Peyer's patch (tissue), 4 donors: ENCODE results near the gene USP8. TPM values are rescaled to one million over a fixed set of nuclear protein-coding genes. Genes with fewer than 3 reads are reported as not detected.
"Not testable (repeated sequence)": the region's sequence is repeated elsewhere in the genome, so short reads cannot be mapped to it uniquely, and the experiment has no call there.

Source experiments
- DNase-seq, 3 donors: peaks; one replicate each; pipeline ENCODE4 v3.0.0-alpha.2; 2017 to 2019
- H3K27ac ChIP-seq, 4 donors: fragments of 200-600 bp; sonication (generic); one replicate each; pipeline ENCODE4 v1.5.1; 2016 to 2019
- H3K27me3 ChIP-seq, 2 donors: fragments of 200-600 bp; sonication (generic); one replicate each; pipeline ENCODE4 v1.5.1; 2019
- H3K36me3 ChIP-seq, 3 donors: fragments of 200-600 bp; sonication (generic); one replicate each; pipeline ENCODE4 v1.5.1; 2016 to 2019
- H3K4me1 ChIP-seq, 4 donors: fragments of 200-600 bp; sonication (generic); one replicate each; pipeline ENCODE4 v1.5.1; 2016 to 2019
- H3K4me3 ChIP-seq, 4 donors: fragments of 200-600 bp; sonication (generic); 1 replicate in 3 of 4; 2 replicates in 1 of 4; pipeline ENCODE4 v1.5.1; 2016 to 2019; ENCODE audit warnings: mild to moderate bottlenecking in 1 of 4
- H3K9me3 ChIP-seq, 4 donors: fragments of 200-600 bp; sonication (generic); one replicate each; pipeline ENCODE4 v1.5.1; 2016 to 2019; ENCODE audit warnings: mild to moderate bottlenecking in 1 of 4
- POLR2A ChIP-seq, 2 donors: fragments of 450-650 bp; IDR thresholded peaks; one replicate each; pipeline ENCODE4 v1.5.1; 2017; ENCODE audit warnings: antibody characterized with exemption in 2 of 2, mild to moderate bottlenecking in 2 of 2, moderate library complexity in 2 of 2
- total RNA-seq, 4 donors: library from RNA; depleted of rRNA; stranded (reverse); fragments of >200 nt; gene quantifications; one replicate each; pipeline ENCODE4 v1.1.0, GENCODE V29; 2016
- TF ChIP-seq, protein P1 (sequence below), 6 experiments: fragments of 450-650 bp in 4 of 6; fragments of 200-600 bp in 2 of 6; sonication (generic) in 1 of 6; IDR thresholded peaks; one replicate each; pipeline ENCODE4 v1.5.1; 2017 to 2019; ENCODE audit warnings: antibody characterized with exemption in 6 of 6, mild to moderate bottlenecking in 3 of 6, moderate library complexity in 1 of 6

Gene USP8
- total RNA-seq = 100 to 1,000 TPM in 1 of 4 donors, 10 to 100 TPM in 3; 49.9 to 130 (median 57.1) TPM

DNA sequence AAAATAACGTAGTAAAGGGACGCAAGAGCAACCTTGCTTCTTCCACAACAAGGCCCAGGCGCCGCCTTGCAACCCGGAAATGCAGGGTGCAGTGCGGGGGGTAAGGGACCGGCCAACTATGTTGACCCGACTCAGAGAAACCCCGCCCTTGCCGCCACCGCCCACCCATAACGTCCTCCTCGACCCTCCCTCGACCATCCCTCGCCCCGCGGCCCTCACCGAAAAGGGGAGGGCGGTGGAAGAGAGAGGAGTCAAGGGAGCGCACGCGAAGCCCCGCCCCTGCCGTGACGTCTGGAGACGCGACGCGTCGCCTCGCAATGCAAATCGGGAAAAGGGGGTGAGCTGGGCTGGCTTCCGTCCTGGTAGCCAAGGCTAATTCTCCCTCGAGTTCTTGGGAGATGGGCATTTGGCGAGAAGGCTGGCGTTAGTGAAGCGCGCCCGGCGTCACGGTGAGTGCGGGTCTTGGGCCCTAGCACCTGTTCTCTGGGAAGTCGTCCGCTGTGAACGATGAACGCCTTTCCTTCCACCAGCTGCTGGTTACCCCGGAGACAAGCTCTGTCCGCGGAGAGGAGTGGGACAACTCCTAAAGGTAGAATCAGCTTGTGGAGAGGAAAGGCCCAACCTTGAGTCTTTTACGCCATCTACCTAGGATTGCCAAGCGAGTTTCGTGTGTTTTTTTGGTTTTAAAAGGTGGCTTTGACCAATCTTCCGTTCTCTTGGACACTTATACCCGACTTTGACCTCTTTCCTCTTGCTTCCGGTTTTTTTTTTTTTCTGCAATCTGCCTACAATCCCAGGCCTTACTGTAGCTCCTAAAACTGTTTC, at the start of gene USP8:
Gene USP8 (plus strand): TSS at position 340 of the 825 bp plus-strand sequence. CDS start 14,669 bp downstream, outside the sequence.
- H3K9me3 ChIP-seq = no peaks in the 10 kb centered on the region
- H3K27me3 ChIP-seq = no peaks in the 10 kb centered on the region
- TF ChIP-seq, protein P1, sequence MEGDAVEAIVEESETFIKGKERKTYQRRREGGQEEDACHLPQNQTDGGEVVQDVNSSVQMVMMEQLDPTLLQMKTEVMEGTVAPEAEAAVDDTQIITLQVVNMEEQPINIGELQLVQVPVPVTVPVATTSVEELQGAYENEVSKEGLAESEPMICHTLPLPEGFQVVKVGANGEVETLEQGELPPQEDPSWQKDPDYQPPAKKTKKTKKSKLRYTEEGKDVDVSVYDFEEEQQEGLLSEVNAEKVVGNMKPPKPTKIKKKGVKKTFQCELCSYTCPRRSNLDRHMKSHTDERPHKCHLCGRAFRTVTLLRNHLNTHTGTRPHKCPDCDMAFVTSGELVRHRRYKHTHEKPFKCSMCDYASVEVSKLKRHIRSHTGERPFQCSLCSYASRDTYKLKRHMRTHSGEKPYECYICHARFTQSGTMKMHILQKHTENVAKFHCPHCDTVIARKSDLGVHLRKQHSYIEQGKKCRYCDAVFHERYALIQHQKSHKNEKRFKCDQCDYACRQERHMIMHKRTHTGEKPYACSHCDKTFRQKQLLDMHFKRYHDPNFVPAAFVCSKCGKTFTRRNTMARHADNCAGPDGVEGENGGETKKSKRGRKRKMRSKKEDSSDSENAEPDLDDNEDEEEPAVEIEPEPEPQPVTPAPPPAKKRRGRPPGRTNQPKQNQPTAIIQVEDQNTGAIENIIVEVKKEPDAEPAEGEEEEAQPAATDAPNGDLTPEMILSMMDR (IDR thresholded peaks at IDR 0.05) = no peak
- TF ChIP-seq POLR2A (IDR thresholded peaks at IDR 0.05) = peak; percentile 89 to 92
- peak within 1 kb of the TSS; percentile 71 to 83 (median 80) for H3K4me3 ChIP-seq
- peaks cover 0 to 16% (median 8%) of the 10 kb centered on the region in 4 donors for H3K4me1 ChIP-seq
- peak; percentile 92 to 98 (median 97) for DNase-seq
- no peaks in the 10 kb centered on the region for H3K36me3 ChIP-seq
- peak within 1 kb of the TSS; percentile 88 to 95 (median 94) for H3K27ac ChIP-seq

DNA sequence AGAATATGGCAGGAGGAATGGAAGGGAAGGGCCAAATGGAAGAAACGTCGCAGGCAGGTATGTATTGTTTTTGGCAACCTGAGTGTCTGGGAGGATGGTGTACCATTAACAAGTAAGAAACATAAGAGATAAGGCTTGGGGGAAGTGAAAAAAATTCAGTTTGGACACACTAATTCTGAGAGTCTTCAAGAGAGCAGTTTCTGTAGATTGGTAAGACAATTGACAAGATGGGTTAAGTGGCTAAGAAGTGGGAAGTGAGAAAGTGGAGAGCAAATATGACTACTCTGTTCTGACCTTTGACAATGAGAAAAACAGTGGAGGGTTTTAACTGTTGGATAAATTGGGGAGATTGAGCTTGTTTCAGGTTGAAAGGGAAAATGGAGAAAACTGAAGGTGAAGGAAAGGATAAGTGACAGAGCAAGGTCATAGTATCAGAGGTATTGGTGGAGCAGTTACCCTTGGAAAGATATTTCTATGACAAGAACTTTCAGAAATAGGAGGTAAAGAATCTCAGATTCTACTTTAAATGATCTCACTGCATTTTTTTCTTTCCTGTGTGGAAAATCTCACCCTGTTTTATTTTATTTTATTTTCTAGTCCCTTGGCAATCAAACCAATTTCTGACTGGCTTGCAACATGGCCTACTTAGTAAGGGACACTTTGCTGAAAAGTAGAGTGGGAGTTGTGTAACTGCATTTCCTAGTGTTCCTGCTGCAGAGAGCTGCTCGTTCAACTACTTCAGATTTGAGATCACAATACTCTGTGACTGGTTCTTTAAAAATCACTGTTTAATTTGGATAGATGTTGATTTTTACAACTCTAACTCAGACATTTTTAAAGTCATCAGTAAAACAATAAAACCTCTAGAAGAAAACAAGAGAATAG, 46.1 kb upstream of the USP8 start:
- Histone ChIP-seq H3K9me3 (no peaks in the 10 kb centered on the region), H3K36me3 (no peaks in the 10 kb centered on the region), H3K4me3 (no peak overlapping the region), H3K27ac (no peak overlapping the region), H3K4me1 (no peaks in the 10 kb centered on the region), H3K27me3 (no peaks in the 10 kb centered on the region)
- TF ChIP-seq, protein P1 (IDR thresholded peaks at IDR 0.05) = no peak
- TF ChIP-seq POLR2A (IDR thresholded peaks at IDR 0.05) = no peak
- DNase-seq = no peak

DNA sequence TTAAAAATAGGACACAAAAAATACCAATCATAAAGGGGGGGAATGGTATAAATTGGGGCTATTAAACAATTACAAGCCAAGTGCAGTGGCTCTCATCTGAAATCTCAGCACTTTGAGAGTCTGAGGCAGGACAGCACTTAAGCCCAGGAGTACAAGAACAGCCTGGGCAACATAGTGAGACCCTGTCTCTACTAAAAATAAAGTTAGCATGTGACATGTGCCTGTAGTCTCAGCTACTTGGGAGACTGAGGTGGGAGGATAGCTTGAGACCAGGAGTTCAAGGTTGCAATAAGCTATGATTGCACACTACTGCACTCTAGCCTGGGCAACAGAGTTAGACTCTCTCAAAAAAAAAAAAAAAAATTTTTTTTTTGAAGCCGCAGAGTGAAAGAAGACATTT, 45.4 kb upstream of the USP8 start:
- H3K27me3 ChIP-seq = no peaks in the 10 kb centered on the region
- TF ChIP-seq POLR2A (IDR thresholded peaks at IDR 0.05) = no peak
- H3K4me1 ChIP-seq = no peaks in the 10 kb centered on the region
- H3K4me3 ChIP-seq = no peak overlapping the region
- H3K36me3 ChIP-seq = no peaks in the 10 kb centered on the region
- DNase-seq = no peak
- no peak overlapping the region for H3K27ac ChIP-seq
- no peaks in the 10 kb centered on the region for H3K9me3 ChIP-seq

DNA sequence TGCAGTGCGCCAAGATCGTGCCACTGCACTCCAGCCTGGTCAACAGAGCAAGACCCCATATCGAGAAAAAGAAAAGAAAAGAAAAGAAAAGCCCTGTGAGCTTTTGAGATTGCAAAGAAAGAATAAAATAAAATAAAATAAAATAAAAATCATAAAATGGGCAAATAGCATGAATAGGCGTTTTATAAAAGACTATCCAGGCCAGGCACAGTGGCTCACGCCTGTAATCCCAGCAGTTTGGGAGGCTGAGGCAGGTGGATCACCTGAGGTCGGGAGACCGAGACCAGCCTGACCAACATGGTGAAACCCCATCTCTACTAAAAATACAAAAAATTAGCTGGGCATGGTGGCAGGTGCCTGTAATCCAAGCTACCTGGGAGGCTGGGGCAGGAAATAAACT, 44.8 kb upstream of the USP8 start:
- H3K27me3 ChIP-seq, H3K36me3 ChIP-seq, H3K4me3 ChIP-seq, H3K27ac ChIP-seq, H3K9me3 ChIP-seq, DNase-seq, H3K4me1 ChIP-seq: not testable (repeated sequence)

DNA sequence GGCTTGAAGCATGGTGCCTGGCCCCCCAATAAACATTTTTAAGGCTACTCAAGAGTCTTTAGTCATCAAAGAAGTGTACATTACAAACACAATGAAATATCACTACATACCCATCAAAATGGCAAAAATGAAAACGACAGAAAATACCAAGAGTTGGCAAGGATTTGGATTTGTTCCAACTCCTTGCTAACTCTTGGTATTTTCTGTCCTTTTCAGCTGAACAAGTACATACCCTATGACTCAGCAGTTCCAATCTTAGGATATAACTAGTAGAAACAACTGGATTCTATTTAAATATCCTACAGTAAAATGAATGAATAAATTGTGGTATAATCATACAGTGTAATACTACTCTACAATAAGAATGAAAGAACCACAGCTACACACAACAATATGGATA, 44.1 kb upstream of the USP8 start:
- no peaks in the 10 kb centered on the region for H3K27me3 ChIP-seq
- no peaks in the 10 kb centered on the region for H3K36me3 ChIP-seq
- DNase-seq = no peak
- H3K4me3 ChIP-seq = no peak overlapping the region
- H3K9me3 ChIP-seq = no peaks in the 10 kb centered on the region
- H3K4me1 ChIP-seq = no peaks in the 10 kb centered on the region
- no peak for TF ChIP-seq POLR2A (IDR thresholded peaks at IDR 0.05)
- TF ChIP-seq, protein P1 (IDR thresholded peaks at IDR 0.05) = no peak
- no peak overlapping the region for H3K27ac ChIP-seq

DNA sequence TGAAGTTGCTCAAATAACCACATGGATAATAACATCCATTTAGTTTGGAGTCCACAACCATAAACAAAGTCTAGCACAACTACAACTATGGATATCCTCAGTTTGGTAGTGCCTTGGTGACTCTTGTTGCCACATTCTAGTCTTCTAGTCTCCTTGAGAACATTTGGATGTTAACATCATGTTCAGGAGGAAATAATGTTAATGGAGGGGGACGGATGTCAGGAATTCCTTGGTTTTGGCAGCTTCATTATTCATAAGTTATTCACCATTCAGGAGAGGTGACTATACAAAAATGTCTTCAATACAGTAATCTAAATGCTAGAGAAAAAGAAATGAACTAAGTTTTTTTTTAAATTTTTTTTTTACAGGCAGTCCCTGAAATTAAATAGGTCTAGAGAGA, 42.8 kb upstream of the USP8 start:
- no peak for DNase-seq
- no peak for TF ChIP-seq POLR2A (IDR thresholded peaks at IDR 0.05)
- TF ChIP-seq, protein P1 (IDR thresholded peaks at IDR 0.05) = no peak
- no peaks in the 10 kb centered on the region for H3K9me3 ChIP-seq
- no peak overlapping the region for H3K27ac ChIP-seq
- no peaks in the 10 kb centered on the region for H3K4me1 ChIP-seq
- no peaks in the 10 kb centered on the region for H3K36me3 ChIP-seq
- no peak overlapping the region for H3K4me3 ChIP-seq
- no peaks in the 10 kb centered on the region for H3K27me3 ChIP-seq

DNA sequence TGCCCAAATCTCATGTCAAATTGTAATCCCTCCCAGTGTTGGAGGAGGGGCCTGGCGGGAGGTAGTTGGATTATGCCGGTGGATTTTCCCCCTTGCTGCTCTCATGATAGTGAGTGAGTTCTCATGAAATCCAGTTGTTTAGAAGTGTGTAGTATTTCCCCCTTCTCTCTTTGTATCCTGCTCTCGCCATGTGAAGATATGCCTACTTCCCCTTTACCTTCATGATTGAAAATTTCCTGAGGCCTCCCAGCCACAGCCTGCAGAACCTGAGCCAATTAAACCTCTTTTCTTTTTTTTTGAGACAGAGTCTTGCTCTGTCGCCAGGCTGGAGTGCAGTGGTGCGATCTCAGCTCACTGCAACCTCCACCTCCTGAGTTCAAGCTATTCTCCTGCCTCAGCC, 41.8 kb upstream of the USP8 start:
- H3K4me1 ChIP-seq, H3K27me3 ChIP-seq, DNase-seq, H3K27ac ChIP-seq, H3K4me3 ChIP-seq, H3K9me3 ChIP-seq, H3K36me3 ChIP-seq: not testable (repeated sequence)
